ENCODE results near the gene CERCAM. TPM values are rescaled to one million over a fixed set of nuclear protein-coding genes. Genes with fewer than 3 reads are reported as not detected.

The CERCAM gene, protein sequence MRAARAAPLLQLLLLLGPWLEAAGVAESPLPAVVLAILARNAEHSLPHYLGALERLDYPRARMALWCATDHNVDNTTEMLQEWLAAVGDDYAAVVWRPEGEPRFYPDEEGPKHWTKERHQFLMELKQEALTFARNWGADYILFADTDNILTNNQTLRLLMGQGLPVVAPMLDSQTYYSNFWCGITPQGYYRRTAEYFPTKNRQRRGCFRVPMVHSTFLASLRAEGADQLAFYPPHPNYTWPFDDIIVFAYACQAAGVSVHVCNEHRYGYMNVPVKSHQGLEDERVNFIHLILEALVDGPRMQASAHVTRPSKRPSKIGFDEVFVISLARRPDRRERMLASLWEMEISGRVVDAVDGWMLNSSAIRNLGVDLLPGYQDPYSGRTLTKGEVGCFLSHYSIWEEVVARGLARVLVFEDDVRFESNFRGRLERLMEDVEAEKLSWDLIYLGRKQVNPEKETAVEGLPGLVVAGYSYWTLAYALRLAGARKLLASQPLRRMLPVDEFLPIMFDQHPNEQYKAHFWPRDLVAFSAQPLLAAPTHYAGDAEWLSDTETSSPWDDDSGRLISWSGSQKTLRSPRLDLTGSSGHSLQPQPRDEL
- polyA plus RNA-seq = 19.9 TPM
- long read RNA-seq, donor 1, partial matches to known transcripts = 0 of 3 reads
- long read RNA-seq, donor 1, other reads (novel, unspliced or antisense) = 0 of 3 reads
- long read RNA-seq, donor 2, transcript CERCAM-201 (13 exons, 2,685 nt) = major isoform, 9 of 14 reads
- long read RNA-seq, donor 2, partial matches to known transcripts = 5 of 14 reads
- long read RNA-seq, donor 2, other reads (novel, unspliced or antisense) = 0 of 14 reads
- long read RNA-seq, donor 3 = 0 reads
- long read RNA-seq, donor 4 = 0 reads
- long read RNA-seq, donor 5, partial matches to known transcripts = 0 of 4 reads
- long read RNA-seq, donor 5, other reads (novel, unspliced or antisense) = 0 of 4 reads
- long read RNA-seq, donor 6, partial matches to known transcripts = 0 of 3 reads
- long read RNA-seq, donor 6, other reads (novel, unspliced or antisense) = 0 of 3 reads
- long read RNA-seq, donor 7, partial matches to known transcripts = 0 of 2 reads
- long read RNA-seq, donor 7, other reads (novel, unspliced or antisense) = 0 of 2 reads
- long read RNA-seq, donor 8, transcript CERCAM-201 (13 exons, 2,685 nt) = major isoform, 7 of 8 reads
- long read RNA-seq, donor 8, partial matches to known transcripts = 0 of 8 reads
- long read RNA-seq, donor 8, other reads (novel, unspliced or antisense) = 0 of 8 reads
- long read RNA-seq, donor 9 = 0 reads
- long read RNA-seq, donor 10, transcript CERCAM-201 (13 exons, 2,685 nt) = major isoform, 7 of 7 reads
- long read RNA-seq, donor 10, partial matches to known transcripts = 0 of 7 reads
- long read RNA-seq, donor 10, other reads (novel, unspliced or antisense) = 0 of 7 reads
- long read RNA-seq, donor 11, partial matches to known transcripts = 0 of 1 reads
- long read RNA-seq, donor 11, other reads (novel, unspliced or antisense) = 0 of 1 reads

DNA sequence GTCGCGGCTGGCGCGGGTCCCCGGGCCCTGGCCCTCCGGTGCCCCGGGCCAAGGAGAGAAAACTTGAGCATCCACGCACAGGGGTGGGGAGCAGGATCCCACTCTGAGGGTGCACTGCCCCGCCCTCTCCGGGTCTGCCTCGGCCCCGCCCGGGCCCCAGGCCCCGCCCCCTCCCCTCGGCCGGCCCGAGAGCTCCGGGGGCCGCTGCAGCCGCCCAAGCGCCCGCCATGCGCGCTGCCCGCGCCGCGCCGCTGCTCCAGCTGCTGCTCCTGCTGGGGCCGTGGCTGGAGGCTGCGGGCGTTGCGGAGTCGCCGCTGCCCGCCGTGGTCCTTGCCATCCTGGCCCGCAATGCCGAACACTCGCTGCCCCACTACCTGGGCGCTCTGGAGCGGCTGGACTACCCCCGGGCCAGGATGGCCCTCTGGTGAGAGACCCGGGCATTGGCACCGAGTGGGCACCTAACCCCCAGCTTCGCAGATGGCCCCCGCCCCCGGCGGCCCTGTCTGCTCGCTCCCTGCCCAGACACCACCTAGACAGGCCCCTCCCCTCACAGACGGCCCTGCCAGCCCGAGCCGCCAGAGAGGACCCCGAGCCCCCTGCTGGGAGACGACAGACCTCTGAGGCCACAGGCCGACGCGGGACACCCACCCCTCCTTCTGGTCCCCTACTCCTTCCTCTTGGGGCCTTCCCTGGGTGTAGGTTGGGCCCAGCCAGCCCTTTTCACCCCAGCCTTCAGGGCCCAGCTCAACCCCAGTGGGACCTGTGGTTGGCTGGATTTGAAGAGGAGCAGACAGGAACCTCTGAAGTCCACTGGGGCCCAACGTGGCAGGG is at the start of gene CERCAM:
Gene CERCAM, plus strand, starts transcription at position 207 of the 831 bp plus-strand sequence. Its CDS starts 21 bp downstream, at position 228.
- peaks cover 21% of the 10 kb centered on the region for H3K27me3 ChIP-seq (ENCODE audit: control insufficient read depth, insufficient read depth, low read length)
- no peaks in the 10 kb centered on the region for H3K36me3 ChIP-seq (ENCODE audit: control insufficient read depth, insufficient read depth, low read length)
- no peaks in the 10 kb centered on the region for H3K9me3 ChIP-seq (ENCODE audit: control insufficient read depth, low read depth, low read length)
- no peak within 1 kb of the TSS for H3K27ac ChIP-seq (ENCODE audit: low read length)
- WGBS (ENCODE audit: insufficient coverage, low lambda C conversion rate) = no CpG with 5 or more reads among the region's 59 CpGs
- peaks cover 24% of the 10 kb centered on the region for H3K4me1 ChIP-seq (ENCODE audit: control insufficient read depth, insufficient read depth, low read length)
- peak; percentile 16 to 54 for DNase-seq
- H3K4me3 ChIP-seq (ENCODE audit: low read length) = peak within 1 kb of the TSS; percentile 60

DNA sequence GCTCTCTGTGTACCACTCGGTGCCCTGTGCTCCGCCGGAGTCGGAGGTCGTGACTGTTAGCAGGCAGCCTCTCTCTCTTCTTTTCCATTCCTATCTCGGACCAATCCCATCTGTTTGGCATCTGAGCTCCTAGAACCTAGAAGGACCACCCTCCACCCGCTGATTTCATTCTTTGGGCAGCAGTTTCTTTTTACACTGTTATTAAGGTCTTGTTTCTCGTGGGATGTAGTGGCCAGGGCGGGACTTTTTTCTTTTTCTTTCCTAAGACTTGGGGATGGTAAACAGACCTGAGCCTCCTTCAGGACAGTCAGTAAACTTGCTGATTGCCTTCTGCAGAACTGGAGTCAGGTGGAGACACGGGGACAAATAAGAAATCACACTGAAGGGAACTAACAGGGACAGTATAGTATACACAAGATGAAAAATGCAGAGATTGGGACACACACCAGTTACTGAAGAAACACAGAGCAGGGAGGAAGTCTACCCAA is 49.0 kb upstream of the CERCAM start:
- H3K4me1 ChIP-seq (ENCODE audit: control insufficient read depth, insufficient read depth, low read length) = peaks cover 5% of the 10 kb centered on the region
- WGBS (ENCODE audit: insufficient coverage, low lambda C conversion rate) = 6% methylated on average over 2 of the region's 10 CpGs
- no peak for DNase-seq
- H3K36me3 ChIP-seq (ENCODE audit: control insufficient read depth, insufficient read depth, low read length) = peaks cover 12% of the 10 kb centered on the region
- no peaks in the 10 kb centered on the region for H3K9me3 ChIP-seq (ENCODE audit: control insufficient read depth, low read depth, low read length)
- H3K4me3 ChIP-seq (ENCODE audit: low read length) = peak overlapping the region; percentile 73
- H3K27ac ChIP-seq (ENCODE audit: low read length) = peak overlapping the region; percentile 95
- H3K27me3 ChIP-seq (ENCODE audit: control insufficient read depth, insufficient read depth, low read length) = no peaks in the 10 kb centered on the region

DNA sequence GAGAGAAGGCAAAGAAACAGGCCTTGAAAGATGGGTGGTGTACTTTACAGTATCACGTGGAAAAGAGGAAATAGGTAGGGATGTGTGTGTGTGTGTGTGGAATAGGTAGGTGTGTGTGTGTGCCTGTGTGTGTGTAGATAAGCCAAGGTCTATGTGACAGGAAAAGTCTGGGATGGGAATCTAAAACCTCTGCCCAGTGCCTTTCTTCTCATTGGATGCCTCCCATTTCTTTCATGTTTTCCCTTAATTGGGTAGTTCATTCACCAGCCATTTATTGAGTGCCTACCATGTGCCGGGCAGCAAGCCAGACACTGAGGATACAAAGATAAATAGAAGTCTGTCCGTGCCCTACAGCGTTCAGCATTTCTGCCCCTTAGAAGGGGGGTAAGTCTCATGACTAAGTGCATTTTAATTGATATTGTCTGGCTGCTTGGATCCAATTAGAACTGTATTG is 48.4 kb upstream of the CERCAM start:
- Histone ChIP-seq H3K9me3 (ENCODE audit: control insufficient read depth, low read depth, low read length) (no peaks in the 10 kb centered on the region), H3K27me3 (ENCODE audit: control insufficient read depth, insufficient read depth, low read length) (no peaks in the 10 kb centered on the region), H3K27ac (ENCODE audit: low read length) (peak overlapping the region; percentile 95), H3K4me3 (ENCODE audit: low read length) (peak overlapping the region; percentile 73), H3K36me3 (ENCODE audit: control insufficient read depth, insufficient read depth, low read length) (peaks cover 12% of the 10 kb centered on the region), H3K4me1 (ENCODE audit: control insufficient read depth, insufficient read depth, low read length) (peaks cover 5% of the 10 kb centered on the region)
- peak in 1 of 2 donors; percentile 57 for DNase-seq
- 17% methylated on average over 1 of the region's 4 CpGs for WGBS (ENCODE audit: insufficient coverage, low lambda C conversion rate)

DNA sequence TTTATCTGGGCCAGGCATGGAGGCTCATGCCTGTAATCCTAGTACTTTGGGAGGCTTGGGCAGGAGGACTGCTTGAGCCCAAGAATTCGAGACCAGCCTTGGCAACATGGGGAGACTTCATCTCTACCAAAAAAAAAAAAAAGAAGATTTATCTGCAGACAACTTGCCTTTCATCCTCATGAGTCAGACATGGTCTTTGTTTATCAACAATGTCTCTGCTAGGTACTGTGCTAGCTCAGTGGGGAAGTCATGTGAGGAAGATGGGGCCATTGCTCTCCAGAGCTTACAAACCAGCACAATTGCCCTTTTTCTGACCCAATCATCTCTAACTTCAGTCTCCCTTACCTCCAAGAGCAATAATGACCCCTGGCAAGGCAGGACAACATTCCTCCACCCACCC is 47.9 kb upstream of the CERCAM start:
- H3K27ac ChIP-seq (ENCODE audit: low read length) = no peak overlapping the region
- peaks cover 13% of the 10 kb centered on the region for H3K36me3 ChIP-seq (ENCODE audit: control insufficient read depth, insufficient read depth, low read length)
- no peaks in the 10 kb centered on the region for H3K9me3 ChIP-seq (ENCODE audit: control insufficient read depth, low read depth, low read length)
- no peak for DNase-seq
- H3K4me3 ChIP-seq (ENCODE audit: low read length) = no peak overlapping the region
- H3K27me3 ChIP-seq (ENCODE audit: control insufficient read depth, insufficient read depth, low read length) = no peaks in the 10 kb centered on the region
- WGBS (ENCODE audit: insufficient coverage, low lambda C conversion rate) = no CpG with 5 or more reads among the region's 1 CpG
- H3K4me1 ChIP-seq (ENCODE audit: control insufficient read depth, insufficient read depth, low read length) = peaks cover 5% of the 10 kb centered on the region

DNA sequence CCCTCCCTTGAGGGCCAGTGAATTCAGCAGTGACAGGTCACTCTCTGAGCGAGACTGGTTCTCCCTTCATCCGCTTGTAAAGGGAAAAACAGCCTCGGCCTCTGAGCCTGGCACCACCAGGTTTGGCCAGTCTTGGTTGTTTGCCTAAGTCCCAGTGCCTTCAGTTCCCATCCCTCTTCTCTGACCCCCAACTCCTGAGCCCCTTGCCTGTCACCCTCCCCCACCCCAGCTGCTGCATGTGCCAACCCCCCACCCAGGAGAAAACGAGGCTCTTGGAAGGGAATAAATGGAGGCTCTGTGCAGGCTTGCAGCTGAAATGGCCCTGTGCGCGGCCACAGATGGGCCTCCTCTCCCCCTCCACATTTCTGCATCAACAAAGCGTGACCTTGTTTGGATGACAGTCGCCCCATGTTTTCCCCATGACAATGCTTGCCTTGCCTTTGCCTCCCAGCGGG is 46.4 kb upstream of the CERCAM start:
- Histone ChIP-seq H3K27ac (ENCODE audit: low read length) (no peak overlapping the region), H3K36me3 (ENCODE audit: control insufficient read depth, insufficient read depth, low read length) (peaks cover 22% of the 10 kb centered on the region), H3K4me1 (ENCODE audit: control insufficient read depth, insufficient read depth, low read length) (peaks cover 5% of the 10 kb centered on the region), H3K4me3 (ENCODE audit: low read length) (no peak overlapping the region), H3K9me3 (ENCODE audit: control insufficient read depth, low read depth, low read length) (no peaks in the 10 kb centered on the region), H3K27me3 (ENCODE audit: control insufficient read depth, insufficient read depth, low read length) (no peaks in the 10 kb centered on the region)
- WGBS (ENCODE audit: insufficient coverage, low lambda C conversion rate) = no CpG with 5 or more reads among the region's 9 CpGs
- DNase-seq = no peak

DNA sequence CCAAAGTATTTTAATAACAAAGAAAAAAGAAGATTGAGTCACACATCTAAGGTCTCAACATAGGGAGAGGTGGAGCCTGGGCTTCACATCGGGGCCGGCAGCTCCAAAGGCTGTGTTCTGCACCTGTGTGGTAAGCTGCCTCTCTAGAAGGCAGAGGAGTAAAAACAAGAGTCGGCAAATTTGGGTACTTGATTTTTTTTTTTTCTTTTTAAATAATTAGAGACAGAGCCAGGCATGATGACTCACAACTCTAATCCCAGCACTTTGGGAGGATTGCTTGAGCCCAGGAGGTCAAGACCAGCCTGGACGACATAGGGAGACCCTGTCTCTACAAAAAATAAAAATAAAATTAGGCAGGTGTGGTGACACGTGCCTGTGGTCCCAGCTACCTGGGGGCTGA is 44.8 kb upstream of the CERCAM start:
- DNase-seq = no peak
- no peaks in the 10 kb centered on the region for H3K27me3 ChIP-seq (ENCODE audit: control insufficient read depth, insufficient read depth, low read length)
- peaks cover 27% of the 10 kb centered on the region for H3K36me3 ChIP-seq (ENCODE audit: control insufficient read depth, insufficient read depth, low read length)
- no peaks in the 10 kb centered on the region for H3K9me3 ChIP-seq (ENCODE audit: control insufficient read depth, low read depth, low read length)
- no peak overlapping the region for H3K27ac ChIP-seq (ENCODE audit: low read length)
- H3K4me1 ChIP-seq (ENCODE audit: control insufficient read depth, insufficient read depth, low read length) = no peaks in the 10 kb centered on the region
- WGBS (ENCODE audit: insufficient coverage, low lambda C conversion rate) = 80% methylated on average over 2 of the region's 5 CpGs
- H3K4me3 ChIP-seq (ENCODE audit: low read length) = no peak overlapping the region

DNA sequence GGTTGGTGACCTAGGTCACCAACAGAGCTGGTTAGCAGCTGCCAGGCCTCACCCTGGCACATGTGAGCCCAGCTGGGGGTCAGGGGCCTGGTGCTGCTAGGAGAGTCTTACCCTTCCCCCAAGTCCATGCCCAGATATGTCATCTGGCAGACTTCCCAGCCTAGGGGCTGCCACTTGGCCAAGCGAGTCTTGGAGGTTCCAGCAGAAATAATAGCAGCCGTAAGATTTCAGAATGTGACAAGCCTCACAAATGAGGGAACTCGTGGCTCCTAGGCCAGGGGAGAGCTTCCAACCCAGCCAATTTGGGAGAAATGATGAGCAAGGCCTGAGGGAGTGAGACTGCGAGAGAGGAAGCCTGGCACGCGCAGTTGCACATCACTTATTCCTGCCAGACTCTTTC is 38.4 kb upstream of the CERCAM start:
- H3K27me3 ChIP-seq (ENCODE audit: control insufficient read depth, insufficient read depth, low read length) = no peaks in the 10 kb centered on the region
- no CpG with 5 or more reads among the region's 6 CpGs for WGBS (ENCODE audit: insufficient coverage, low lambda C conversion rate)

DNA sequence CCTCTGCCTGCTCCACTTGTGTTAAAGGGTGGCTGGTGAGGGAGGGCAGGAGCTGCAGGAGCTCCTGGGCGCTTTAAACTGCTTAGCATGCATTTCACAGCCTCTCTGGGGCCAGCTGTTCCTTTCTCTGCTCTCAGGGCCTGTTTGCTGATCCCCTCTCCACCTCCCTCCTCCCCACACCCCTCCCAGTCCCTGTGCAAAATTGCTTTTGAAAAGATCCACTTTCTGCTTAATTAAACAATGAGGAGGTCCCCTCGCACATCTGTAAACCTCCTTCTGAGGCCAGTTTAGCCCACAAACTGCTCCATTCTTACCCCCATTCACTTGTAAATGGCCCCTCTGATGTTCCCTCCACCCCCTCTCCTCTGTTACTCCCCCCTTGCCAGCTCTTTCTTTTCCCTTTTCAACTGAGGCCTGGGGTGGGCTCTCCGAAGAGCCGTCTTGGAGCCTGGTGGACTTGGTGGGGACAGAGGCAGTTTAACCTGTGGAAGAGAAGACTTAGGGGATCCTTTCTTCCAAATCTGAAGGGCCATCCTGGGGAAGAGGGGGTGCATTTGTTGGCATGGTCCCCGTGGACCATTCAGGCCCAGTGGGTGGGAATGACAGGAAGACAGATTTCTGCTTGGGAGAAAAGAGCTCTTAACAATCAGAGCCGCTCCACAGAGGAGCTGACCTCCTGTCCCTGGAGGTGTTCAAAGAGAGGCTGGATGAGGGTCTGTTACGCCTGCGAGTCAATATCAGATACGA is 37.5 kb upstream of the CERCAM start:
- Histone ChIP-seq H3K4me1 (ENCODE audit: control insufficient read depth, insufficient read depth, low read length) (no peaks in the 10 kb centered on the region), H3K27ac (ENCODE audit: low read length) (no peak overlapping the region), H3K4me3 (ENCODE audit: low read length) (no peak overlapping the region), H3K27me3 (ENCODE audit: control insufficient read depth, insufficient read depth, low read length) (no peaks in the 10 kb centered on the region), H3K36me3 (ENCODE audit: control insufficient read depth, insufficient read depth, low read length) (peaks cover 61% of the 10 kb centered on the region), H3K9me3 (ENCODE audit: control insufficient read depth, low read depth, low read length) (no peaks in the 10 kb centered on the region)
- no peak for DNase-seq
- 60% methylated on average over 1 of the region's 9 CpGs for WGBS (ENCODE audit: insufficient coverage, low lambda C conversion rate)

More for the DNA sequence above, 38.4 kb upstream of the CERCAM start:
- Histone ChIP-seq H3K4me3 (ENCODE audit: low read length) (no peak overlapping the region), H3K36me3 (ENCODE audit: control insufficient read depth, insufficient read depth, low read length) (peaks cover 57% of the 10 kb centered on the region), H3K9me3 (ENCODE audit: control insufficient read depth, low read depth, low read length) (no peaks in the 10 kb centered on the region), H3K27ac (ENCODE audit: low read length) (no peak overlapping the region), H3K4me1 (ENCODE audit: control insufficient read depth, insufficient read depth, low read length) (no peaks in the 10 kb centered on the region)
- DNase-seq = no peak
